22Rv1 (cell line): ENCODE data around the gene VPS11.

ENCODE experiments used
- H3K27ac ChIP-seq: fragments of 450-650 bp; 2 replicates; pipeline ENCODE4 v1.5.1; 2017
- CTCF ChIP-seq: fragments of 450-650 bp; IDR thresholded peaks from 2 replicates; pipeline ENCODE4 v1.5.1; 2017; ENCODE audit warnings: mild to moderate bottlenecking
- ZFX ChIP-seq: fragments of 450-650 bp; IDR thresholded peaks from 2 replicates; pipeline ENCODE4 v1.6.1; 2017; ENCODE audit warnings: antibody characterized with exemption, borderline replicate concordance

Gene VPS11

GRCh38 chr11:119108146-119108856, 40.7 kb downstream of the VPS11 start:
- TF ChIP-seq CTCF, result no peak
- no peak for TF ChIP-seq ZFX
- H3K27ac ChIP-seq, result peak overlapping the region; percentile 82

DNA sequence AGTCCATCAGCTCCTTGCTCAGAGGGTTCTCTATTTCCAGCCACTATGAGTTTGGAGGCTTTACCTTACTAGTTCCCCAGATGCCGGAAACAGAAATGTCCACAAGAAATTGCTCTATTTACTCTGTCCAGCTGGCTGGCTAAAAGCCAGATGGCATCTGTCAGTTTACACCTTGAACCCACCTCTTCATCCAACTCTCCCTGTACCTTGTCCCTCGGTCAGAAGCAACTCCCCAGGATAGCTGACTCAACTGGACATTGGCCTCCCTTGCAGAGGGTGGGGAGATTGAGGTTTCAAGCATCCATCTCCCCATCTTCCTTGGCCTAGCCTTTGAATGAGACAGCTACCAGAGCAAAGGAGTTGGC, 41.2 kb downstream of the VPS11 start:
- no peak for TF ChIP-seq CTCF
- no peak for TF ChIP-seq ZFX
- peak overlapping the region; percentile 82 for H3K27ac ChIP-seq

- TF ChIP-seq CTCF (no peak), ZFX (no peak)
- H3K27ac ChIP-seq, result peak overlapping the region; percentile 17; the same call in 1 of the 2 replicates
Measured at GRCh38 chr11:119109843-119110242, 42.2 kb downstream of the VPS11 start.

DNA sequence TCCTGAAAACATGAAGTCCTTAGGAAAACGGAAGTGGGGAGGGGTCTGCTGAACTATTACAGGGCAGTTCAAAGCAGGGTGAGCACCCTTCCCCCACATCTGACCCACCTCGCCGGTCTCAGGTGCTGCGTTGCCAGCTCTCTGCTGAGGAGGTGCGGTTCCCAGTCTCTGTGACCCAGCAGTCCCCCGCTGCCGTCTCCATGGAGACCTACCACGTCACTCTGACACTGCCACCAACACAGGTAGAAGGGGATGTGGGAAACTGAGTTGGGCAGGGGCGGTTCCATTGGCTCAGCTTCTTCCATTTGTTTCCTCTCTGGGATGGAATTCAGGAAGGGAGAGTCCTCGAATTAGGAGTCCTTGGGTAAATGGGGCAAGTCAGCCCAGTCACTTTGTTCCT, 42.8 kb downstream of the VPS11 start:
- H3K27ac ChIP-seq, result peak overlapping the region; percentile 17; the same call in 1 of the 2 replicates
- TF ChIP-seq ZFX (no peak), CTCF (no peak)

GRCh38 chr11:119111361-119111925, 43.8 kb downstream of the VPS11 start:
- no peak for TF ChIP-seq CTCF
- TF ChIP-seq ZFX, result no peak
- H3K27ac ChIP-seq, result no peak overlapping the region

DNA sequence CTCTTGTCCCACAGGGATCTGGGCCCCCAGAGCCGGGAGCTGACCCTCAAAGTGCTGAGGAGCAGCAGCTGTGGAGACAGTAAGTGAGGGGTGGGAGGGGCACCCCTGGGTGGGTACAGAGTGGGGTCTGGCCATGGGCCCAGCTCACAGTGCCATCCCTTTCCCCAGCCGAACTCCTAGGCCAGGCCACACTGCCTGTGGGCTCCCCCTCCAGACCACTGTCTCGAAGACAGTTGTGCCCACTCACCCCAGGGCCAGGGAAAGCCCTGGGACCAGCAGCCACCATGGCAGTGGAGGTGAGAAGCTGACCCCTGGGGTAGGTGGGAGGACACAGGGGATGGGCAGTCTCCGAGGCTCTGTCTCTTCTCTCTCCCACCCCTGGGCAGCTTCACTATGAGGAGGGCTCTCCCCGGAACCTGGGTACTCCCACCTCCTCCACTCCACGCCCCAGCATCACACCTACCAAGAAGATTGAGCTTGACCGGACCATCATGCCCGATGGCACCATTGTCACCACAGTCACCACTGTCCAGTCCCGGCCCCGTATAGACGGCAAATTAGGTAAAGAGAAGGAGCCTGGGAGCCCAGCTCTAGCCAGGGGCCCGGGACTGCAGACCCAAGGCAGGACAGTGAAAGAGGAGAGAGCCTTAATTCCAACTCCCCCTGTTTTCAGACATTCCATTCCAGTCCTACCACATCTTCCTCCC, 44.8 kb downstream of the VPS11 start:
- TF ChIP-seq CTCF (no peak), ZFX (no peak)
- H3K27ac ChIP-seq, result no peak overlapping the region

- TF ChIP-seq ZFX (no peak), CTCF (no peak)
Measured at GRCh38 chr11:119113716-119114115, 46.1 kb downstream of the VPS11 start.

More at GRCh38 chr11:119113716-119114115, 46.1 kb downstream of the VPS11 start:
- H3K27ac ChIP-seq, result no peak overlapping the region
